Measurements from ENCODE around the gene TTC39A.

GRCh38 chr1:51365774-51366173 is 35.4 kb upstream of the TTC39A start:
- TF ChIP-seq CTCF (IDR thresholded peaks at IDR 0.05) = no peak
- TF ChIP-seq POLR2A (IDR thresholded peaks at IDR 0.05) = no peak

Data from adrenal gland (tissue), 5 donors.